Measurements from ENCODE around the gene ADRB1.

ADRB1 gene

DNA sequence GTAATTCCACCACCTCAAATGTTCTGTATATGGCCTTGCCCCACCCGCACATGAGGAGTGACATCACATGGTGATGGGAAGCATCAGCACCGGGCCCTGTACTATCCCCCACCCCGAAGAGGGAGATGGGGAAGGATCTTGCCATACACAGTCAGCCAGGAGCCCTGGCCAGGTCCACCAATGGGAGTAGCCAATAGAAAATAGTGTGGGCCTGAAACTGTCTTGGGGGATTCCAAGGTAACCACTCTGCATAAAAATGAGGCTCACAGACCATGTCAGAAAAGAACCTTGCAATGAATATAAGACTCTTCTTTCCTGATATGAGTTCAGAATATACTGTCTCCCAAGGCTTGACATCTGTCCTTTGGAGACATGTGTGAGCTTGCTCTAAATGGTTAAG, 51.1 kb downstream of the ADRB1 start:
- no peaks in the 10 kb centered on the region for H3K27me3 ChIP-seq (replicated peaks; ENCODE audit: control insufficient read depth, insufficient read depth, low read length)
- H3K36me3 ChIP-seq (ENCODE audit: control insufficient read depth, insufficient read depth, low read length), result no peaks in the 10 kb centered on the region
- H3K4me3 ChIP-seq (replicated peaks; ENCODE audit: low read depth, low read length), result no peak overlapping the region
- TF ChIP-seq, protein P1, sequence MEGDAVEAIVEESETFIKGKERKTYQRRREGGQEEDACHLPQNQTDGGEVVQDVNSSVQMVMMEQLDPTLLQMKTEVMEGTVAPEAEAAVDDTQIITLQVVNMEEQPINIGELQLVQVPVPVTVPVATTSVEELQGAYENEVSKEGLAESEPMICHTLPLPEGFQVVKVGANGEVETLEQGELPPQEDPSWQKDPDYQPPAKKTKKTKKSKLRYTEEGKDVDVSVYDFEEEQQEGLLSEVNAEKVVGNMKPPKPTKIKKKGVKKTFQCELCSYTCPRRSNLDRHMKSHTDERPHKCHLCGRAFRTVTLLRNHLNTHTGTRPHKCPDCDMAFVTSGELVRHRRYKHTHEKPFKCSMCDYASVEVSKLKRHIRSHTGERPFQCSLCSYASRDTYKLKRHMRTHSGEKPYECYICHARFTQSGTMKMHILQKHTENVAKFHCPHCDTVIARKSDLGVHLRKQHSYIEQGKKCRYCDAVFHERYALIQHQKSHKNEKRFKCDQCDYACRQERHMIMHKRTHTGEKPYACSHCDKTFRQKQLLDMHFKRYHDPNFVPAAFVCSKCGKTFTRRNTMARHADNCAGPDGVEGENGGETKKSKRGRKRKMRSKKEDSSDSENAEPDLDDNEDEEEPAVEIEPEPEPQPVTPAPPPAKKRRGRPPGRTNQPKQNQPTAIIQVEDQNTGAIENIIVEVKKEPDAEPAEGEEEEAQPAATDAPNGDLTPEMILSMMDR (IDR thresholded peaks at IDR 0.05; ENCODE audit: insufficient read depth, low read length, poor library complexity, severe bottlenecking), result no peak
- peak; percentile 50 for DNase-seq (ENCODE audit: extremely low read depth, insufficient read length)

- Histone ChIP-seq H3K4me3 (replicated peaks; ENCODE audit: low read depth, low read length) (peak overlapping the region; percentile 41), H3K27me3 (replicated peaks; ENCODE audit: control insufficient read depth, insufficient read depth, low read length) (no peaks in the 10 kb centered on the region), H3K36me3 (ENCODE audit: control insufficient read depth, insufficient read depth, low read length) (no peaks in the 10 kb centered on the region)
- peak; percentile 59 for DNase-seq (ENCODE audit: extremely low read depth, insufficient read length)
- TF ChIP-seq, protein P1 (IDR thresholded peaks at IDR 0.05; ENCODE audit: insufficient read depth, low read length, poor library complexity, severe bottlenecking), result no peak
Observed at GRCh38 chr10:114095559-114096337, 52.1 kb downstream of the ADRB1 start.

Data from GM06990 (cell line).